Measurements from ENCODE around the gene NOXO1. TPM values are rescaled to one million over a fixed set of nuclear protein-coding genes. Genes with fewer than 3 reads are reported as not detected.

NOXO1 gene
- polyA plus RNA-seq, 1 of the 3 experiments (the other 2 are of a cell fraction), result 0.21 TPM

- peaks cover 24 to 61% of the 10 kb centered on the region in 2 experiments; a peak in 3 of 4 replicates for H3K4me1 ChIP-seq (ENCODE audit: control insufficient read depth in 1 of 2, insufficient read depth in 2 of 2, low read depth in 1 of 2, low read length in 1 of 2)
- no peaks in the 10 kb centered on the region for H3K27me3 ChIP-seq (ENCODE audit: insufficient read depth)
- 95% methylated on average over 8 of the region's 16 CpGs for WGBS (ENCODE audit: low lambda C conversion rate)
- CTCF ChIA-PET, result interaction anchor here (1.1 to 1.7 kb wide), 2 partner anchors 18 to 40 kb away, joined by 3 to 5 read pairs; partner anchors contain the start of genes NTHL1 and TSC2
- peak overlapping the region; percentile 97 for H3K4me2 ChIP-seq
- H3K36me3 ChIP-seq (replicated peaks in 1 of 2; ENCODE audit: control insufficient read depth in 1 of 2, insufficient read depth in 2 of 2, low read length in 1 of 2), result peaks cover 3 to 19% of the 10 kb centered on the region in 2 experiments
- H3F3A ChIP-seq (replicated peaks; ENCODE audit: insufficient read depth), result peaks cover 15% of the 10 kb centered on the region
- peaks cover 82% of the 10 kb centered on the region for H3K79me2 ChIP-seq (ENCODE audit: insufficient read depth)
- no peak for DNase-seq
- H4K20me1 ChIP-seq (ENCODE audit: insufficient read depth), result peaks cover 65% of the 10 kb centered on the region
- peak overlapping the region in 1 of 2 experiments; percentile 19; a peak in 1 of 4 replicates for H3K27ac ChIP-seq (ENCODE audit: low read depth in 2 of 2, low read length in 1 of 2)
- H3K9me2 ChIP-seq, result no peaks in the 10 kb centered on the region
- peak overlapping the region; percentile 90 to 91; a peak in 3 of 4 replicates for H3K4me3 ChIP-seq (ENCODE audit: low read depth in 2 of 2, low read length in 1 of 2)
- TF ChIP-seq USF2 (IDR thresholded peaks at IDR 0.05; ENCODE audit: borderline replicate concordance, low read depth, low read length) (no peak), MEF2A (IDR thresholded peaks at IDR 0.05; ENCODE audit: borderline replicate concordance, low read depth) (no peak), TCF12 (IDR thresholded peaks at IDR 0.05) (no peak), SMC3 (IDR thresholded peaks at IDR 0.05; ENCODE audit: low read depth, low read length) (no peak), ZBTB33 (IDR thresholded peaks at IDR 0.05; ENCODE audit: borderline replicate concordance, low read depth) (no peak), RAD21 (IDR thresholded peaks at IDR 0.05; ENCODE audit: low read length) (no peak)
- H3K9ac ChIP-seq, result peak overlapping the region; percentile 95
- no peak overlapping the region for H2AFZ ChIP-seq (ENCODE audit: low read depth)
- no peaks in the 10 kb centered on the region for H3K9me3 ChIP-seq
- POLR2A ChIA-PET, result interaction anchor here (1.4 kb wide), 1 partner anchor 148 kb away, joined by 8 read pairs; the partner anchor contains the start of gene TRAF7
These were observed 26.0 kb upstream of the NOXO1 start for GRCh38 chr16:2007081-2007836.

GRCh38 chr16:2006317-2006716 is 25.0 kb upstream of the NOXO1 start:
- no peaks in the 10 kb centered on the region for H3K9me2 ChIP-seq
- DNase-seq, result no peak
- H3F3A ChIP-seq (replicated peaks; ENCODE audit: insufficient read depth), result peaks cover 15% of the 10 kb centered on the region
- no peak overlapping the region for H3K4me3 ChIP-seq (ENCODE audit: low read depth in 2 of 2, low read length in 1 of 2)
- TF ChIP-seq REST (IDR thresholded peaks at IDR 0.05; ENCODE audit: low read depth, low read length), result no peak
- no peak overlapping the region for H3K4me2 ChIP-seq
- H3K4me1 ChIP-seq (ENCODE audit: control insufficient read depth in 1 of 2, insufficient read depth in 2 of 2, low read depth in 1 of 2, low read length in 1 of 2), result peaks cover 24 to 61% of the 10 kb centered on the region in 2 experiments; a peak in 3 of 4 replicates
- H3K36me3 ChIP-seq (replicated peaks in 1 of 2; ENCODE audit: control insufficient read depth in 1 of 2, insufficient read depth in 2 of 2, low read length in 1 of 2), result peaks cover 3 to 28% of the 10 kb centered on the region in 2 experiments
- ChIA-PET POLR2A (no interaction called here), CTCF (interaction anchor here (4.1 kb wide), 1 partner anchor 148 kb away, joined by 26 read pairs; the partner anchor contains the start of gene TRAF7)
- H3K9me3 ChIP-seq, result no peaks in the 10 kb centered on the region
- H3K9ac ChIP-seq, result no peak overlapping the region
- H4K20me1 ChIP-seq (ENCODE audit: insufficient read depth), result peaks cover 73% of the 10 kb centered on the region
- H3K27ac ChIP-seq (ENCODE audit: low read depth in 2 of 2, low read length in 1 of 2), result no peak overlapping the region; a peak in 1 of 4 replicates
- no peak overlapping the region for H2AFZ ChIP-seq (ENCODE audit: low read depth)
- 97% methylated on average over 4 of the region's 8 CpGs for WGBS (ENCODE audit: low lambda C conversion rate)
- H3K27me3 ChIP-seq (ENCODE audit: insufficient read depth), result no peaks in the 10 kb centered on the region
- peaks cover 86% of the 10 kb centered on the region for H3K79me2 ChIP-seq (ENCODE audit: insufficient read depth)
